ENCODE data around the gene RFPL3.
"Not testable (repeated sequence)": the region's sequence is repeated elsewhere in the genome, so short reads cannot be mapped to it uniquely, and the experiment has no call there.

The RFPL3 gene

DNA sequence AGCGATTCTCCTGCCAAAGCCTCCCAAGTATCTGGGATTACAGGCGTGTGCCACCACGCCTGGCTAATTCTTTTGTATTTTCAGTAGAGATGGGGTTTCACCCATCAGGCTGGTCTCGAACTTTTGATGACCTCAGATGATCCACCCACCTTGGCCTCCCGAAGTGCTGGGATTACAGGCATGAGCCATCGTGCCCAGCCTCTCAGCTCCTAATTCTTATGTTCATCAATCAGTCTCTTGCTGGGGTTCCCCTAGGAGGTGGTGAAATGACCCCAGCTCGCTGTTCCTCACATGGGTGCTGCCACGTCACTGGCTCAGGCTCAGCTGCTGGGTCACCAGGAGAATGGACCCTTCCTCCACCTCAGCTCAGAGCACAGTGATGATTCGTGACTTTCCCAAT lies at the start of gene RFPL3:
RFPL3 (plus strand) TSS at position 301 of the 400 bp plus-strand sequence. CDS start 205 bp downstream, outside the sequence.
- DNase-seq (ENCODE audit: extremely low read depth in 1 of 2, low read depth in 1 of 2), result not testable (repeated sequence)

DNA sequence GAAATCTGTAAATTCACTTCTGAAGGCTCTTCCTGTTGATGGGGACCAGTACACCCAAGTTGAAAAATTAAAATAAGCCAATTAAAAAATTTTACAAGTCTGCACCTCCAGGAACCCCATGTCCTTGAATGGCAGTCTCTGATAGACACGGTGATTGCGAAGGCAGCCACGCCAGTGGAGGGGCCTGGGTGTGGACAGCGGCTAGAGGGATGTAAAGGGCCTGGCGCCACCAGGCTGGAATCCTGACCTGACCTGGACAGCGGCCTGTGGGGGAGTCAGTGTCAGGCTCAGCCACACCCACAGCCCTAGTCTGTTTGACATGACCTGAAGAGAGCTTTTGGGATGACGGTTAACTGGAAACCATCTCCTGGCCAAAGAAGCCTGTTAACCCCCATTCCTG lies 49.5 kb upstream of the RFPL3 start:
- DNase-seq (ENCODE audit: extremely low read depth in 1 of 2, low read depth in 1 of 2), result no peak

DNA sequence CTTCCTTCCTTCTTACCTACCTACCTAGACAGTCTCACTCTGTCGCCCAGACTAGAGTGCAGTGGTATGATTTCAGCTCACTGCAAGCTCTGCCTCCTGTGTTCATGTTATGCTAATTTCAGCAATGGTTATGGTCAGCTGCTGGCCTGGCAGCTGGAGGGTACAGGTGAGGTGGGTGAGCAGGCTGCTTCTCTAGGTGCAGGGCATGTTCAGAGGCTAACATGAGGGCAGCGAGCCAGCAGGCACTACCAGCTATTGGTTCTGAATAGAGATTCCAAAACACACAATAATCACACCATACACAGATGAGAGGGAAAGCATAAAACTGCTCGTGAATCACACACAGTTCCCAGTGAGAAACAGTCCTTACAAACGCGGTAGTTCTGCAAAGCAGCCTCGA lies 48.7 kb upstream of the RFPL3 start:
- no peak for DNase-seq (ENCODE audit: extremely low read depth in 1 of 2, low read depth in 1 of 2)

DNA sequence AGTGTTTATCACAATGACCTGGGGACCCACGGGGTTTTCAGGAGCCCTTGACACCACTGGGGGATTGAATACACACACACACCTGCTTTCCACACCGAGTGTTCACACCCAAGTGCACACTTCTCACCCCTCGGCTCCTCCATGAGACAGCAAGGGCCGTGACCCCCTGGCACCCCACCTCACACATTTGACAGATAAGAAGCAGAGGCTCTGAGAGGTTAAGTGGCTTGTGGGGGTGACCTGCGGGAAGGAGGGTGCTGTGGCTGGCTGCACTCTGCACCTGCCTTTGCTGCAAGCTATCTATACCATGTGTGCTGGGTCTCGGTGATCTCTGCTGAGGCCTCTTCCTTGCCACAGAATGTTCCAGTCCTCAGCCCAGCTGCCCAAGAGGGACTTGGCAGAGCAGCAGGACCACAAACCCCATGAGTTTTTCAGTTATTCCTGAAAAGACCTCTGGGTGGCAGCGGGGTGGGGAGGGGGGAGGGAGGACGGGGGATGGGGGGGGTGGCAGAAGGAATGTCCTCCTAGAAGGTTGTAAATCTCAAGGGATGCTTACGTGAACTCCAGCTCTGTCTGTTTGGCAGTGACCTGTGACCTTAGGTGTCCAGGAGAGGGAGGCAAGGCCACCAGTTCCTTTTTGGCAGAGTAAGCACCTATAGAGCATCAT lies 47.9 kb upstream of the RFPL3 start:
- no peak for DNase-seq (ENCODE audit: extremely low read depth in 1 of 2, low read depth in 1 of 2)

DNA sequence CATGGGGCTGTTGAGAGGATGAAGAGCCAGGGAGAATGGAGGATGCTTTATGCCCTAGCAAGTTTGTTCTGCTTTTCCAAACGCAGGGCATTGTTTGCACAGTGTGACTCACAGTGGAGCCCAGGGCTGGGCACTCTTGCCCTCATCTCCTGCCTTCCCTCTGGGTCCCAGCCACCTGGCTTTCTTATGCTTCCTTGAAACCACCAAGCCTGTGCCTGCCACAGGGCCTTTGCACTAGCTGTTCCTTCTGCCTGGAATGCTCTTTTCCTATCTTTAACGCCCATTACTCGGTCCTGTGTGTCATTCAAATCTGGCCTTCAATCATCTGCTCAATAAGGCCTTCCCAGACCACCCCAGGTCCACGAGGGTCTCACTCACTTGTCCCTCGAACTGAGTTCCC lies 46.9 kb upstream of the RFPL3 start:
- DNase-seq (ENCODE audit: extremely low read depth in 1 of 2, low read depth in 1 of 2), result no peak

DNA sequence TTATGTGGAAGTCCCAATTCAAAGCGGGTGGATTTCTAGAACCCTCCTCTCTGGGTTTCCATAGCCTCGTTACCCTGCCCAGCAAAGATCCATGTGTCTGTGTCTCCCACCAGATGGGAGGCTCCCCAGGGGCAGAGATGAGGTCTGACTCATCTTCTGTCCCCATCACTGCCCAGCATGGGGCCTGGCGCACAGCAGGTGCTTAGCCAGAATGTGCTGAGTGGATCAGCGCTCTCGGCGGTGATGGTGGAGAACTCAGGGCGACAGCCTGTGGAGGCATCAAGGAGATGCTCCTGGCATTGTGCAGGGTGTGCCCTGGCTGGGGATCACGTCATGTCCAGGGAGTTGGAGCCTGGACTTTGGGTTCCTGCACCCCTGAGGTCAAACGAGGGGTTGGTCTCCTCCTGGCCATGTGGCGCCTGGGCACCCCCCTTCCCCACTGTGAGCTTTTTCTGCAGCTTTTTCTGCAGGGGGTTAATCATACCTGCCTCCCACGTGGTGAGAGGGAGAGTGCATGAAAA lies 46.1 kb upstream of the RFPL3 start:
- no peak for DNase-seq (ENCODE audit: extremely low read depth in 1 of 2, low read depth in 1 of 2)

DNA sequence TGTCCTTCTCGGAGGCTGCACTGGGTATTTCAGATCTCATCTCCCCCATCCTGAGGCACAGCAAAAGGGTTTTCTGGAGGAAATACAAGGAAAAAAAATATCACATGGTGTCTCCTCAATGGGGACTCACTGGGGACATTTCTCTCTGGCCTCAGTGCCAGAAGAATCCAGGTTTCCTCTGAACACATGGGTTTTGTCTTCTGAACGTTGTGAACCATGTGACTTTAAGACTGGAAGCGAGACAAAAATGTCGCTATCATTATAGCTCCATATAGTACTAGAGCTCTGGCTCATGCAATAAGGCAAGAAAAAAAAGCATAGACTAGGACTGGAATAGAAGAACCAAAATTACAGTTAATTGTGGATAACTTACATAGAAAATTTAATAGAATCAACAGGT lies 44.9 kb upstream of the RFPL3 start:
- no peak for DNase-seq (ENCODE audit: extremely low read depth in 1 of 2, low read depth in 1 of 2)

DNA sequence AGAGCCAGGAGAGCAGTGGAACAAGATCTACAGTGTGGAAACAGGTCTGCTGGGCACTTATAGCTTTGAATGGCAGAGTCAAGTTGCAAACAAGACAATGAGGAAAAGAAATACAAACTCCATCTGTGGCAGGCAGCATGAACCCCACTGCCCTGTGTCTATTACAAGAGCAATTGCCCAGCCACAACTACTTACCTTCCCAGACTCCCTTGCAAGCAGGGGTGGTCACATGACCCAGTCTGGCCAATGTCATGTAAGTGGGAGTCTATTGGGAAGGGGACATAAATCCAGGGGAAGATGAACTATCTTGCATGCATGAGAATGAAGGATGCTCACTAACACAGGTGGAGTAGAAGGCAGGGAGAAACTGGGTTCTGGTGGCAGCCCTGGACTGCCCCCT lies 44.1 kb upstream of the RFPL3 start:
- DNase-seq (ENCODE audit: extremely low read depth in 1 of 2, low read depth in 1 of 2), result no peak

DNA sequence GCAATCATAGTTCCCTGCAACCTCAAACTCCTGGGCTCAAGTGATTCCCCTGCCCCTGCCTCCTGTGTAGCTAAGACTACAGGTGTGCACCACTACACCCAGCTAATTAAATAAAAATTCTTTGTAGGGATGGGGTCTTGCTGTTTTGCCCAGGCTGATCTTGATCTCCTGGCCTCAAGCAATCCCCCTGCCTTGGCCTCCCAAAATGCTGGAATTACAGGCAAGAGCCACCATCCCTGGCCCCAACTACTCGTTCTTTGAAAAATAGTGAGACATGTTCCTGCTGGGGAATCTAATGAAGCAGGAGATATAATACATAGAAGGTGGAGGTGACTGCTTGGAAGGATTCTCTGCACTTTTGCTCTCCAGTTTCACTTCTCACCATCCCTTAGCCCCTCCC lies 40.1 kb upstream of the RFPL3 start:
- DNase-seq (ENCODE audit: extremely low read depth in 1 of 2, low read depth in 1 of 2), result no peak

DNA sequence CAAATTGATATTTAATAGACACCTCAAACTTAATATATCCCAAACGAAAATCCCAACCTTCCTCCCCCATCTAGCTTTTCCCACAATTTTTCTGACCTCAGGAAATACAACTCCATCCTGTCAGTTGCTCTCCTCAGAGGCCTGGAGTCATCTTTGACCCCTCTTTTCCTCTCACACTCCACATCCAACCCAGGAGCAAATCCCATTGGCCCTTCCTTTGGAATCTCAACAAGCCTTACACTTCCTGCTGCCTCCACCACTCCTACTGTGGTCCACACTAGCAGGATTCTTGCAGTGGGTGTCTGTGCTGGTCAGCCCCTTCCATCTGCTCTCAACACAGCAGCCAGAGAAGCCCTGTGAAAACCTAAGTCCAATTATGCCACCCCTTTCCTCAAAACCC lies 39.3 kb upstream of the RFPL3 start:
- no peak for DNase-seq (ENCODE audit: extremely low read depth in 1 of 2, low read depth in 1 of 2)

DNA sequence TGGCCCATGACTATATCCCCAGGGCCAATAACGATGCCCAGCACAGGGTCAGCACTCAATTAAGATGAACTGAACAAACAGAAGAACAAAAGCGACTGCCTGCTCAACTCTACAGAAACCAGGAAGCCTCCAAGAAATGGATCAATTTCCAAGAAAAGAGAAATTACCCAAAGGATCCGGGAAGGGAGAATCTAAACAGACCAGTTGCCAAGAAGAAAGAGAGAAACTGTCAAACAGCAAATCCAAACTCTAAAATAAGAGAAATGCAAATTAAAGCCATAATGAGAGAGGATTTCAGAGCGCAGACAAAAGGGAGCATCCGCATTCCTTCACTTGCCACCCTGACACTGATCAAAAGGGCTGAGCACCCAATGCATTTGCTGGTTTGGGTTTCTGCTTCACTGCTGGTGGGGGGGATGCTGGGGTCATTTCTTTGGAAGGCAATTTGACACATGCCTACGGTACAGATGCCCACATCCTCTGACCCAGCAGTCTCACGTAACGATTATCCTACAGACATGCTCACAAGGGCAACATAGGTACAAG lies 37.7 kb upstream of the RFPL3 start:
- no peak for DNase-seq (ENCODE audit: extremely low read depth in 1 of 2, low read depth in 1 of 2)

DNA sequence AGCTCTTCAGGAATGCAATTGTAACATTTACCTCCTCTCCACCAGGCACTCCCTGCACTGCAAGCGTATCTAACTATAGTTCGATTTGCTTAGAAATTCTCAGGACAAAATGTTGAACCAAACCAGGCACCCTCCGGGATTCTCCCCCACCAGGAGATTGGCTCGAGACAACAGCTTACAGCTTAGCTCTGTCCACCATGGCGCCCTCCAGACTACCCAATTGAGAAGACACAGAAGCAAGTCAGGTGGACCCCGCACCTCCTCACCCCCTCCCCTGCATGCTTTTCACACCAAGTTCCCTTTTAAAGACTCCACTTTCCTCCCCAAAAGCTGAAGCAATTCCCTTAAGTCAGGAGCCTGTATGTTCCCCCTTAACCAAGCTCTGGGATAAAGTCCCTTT lies 34.7 kb upstream of the RFPL3 start:
- no peak for DNase-seq (ENCODE audit: extremely low read depth in 1 of 2, low read depth in 1 of 2)

DNA sequence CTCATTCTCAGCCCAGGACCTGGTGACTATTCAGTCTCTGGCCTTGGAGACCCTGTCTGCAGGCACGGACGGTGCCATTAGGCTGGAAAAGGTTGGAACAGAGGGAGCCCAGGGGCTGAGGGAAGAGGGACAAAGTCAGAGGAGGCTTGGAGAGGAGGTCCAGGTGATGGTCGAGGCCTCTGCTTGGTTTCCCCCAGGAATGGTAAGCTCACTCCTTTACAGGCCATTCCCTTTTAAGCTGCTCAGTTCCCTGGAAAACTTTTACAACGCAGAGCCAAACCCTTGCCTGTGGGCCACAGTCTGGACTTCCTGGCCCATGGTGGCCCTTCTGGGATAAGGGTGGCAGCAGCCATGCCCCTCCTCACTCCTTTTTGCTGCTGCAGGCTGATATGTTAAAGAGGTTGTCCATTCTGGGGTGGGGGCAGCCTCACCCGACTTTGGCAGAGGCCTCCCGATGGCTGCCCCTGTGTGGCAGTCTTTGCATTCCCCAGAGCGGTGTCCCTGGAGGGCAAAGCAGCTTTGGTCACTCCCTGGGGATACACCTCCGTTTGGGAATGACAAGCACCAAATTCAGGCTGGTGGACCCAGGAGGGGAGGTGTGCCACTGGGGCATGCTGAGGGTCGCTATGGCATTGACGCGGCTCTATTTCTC lies 34.0 kb upstream of the RFPL3 start:
- DNase-seq (ENCODE audit: extremely low read depth in 1 of 2, low read depth in 1 of 2), result no peak

DNA sequence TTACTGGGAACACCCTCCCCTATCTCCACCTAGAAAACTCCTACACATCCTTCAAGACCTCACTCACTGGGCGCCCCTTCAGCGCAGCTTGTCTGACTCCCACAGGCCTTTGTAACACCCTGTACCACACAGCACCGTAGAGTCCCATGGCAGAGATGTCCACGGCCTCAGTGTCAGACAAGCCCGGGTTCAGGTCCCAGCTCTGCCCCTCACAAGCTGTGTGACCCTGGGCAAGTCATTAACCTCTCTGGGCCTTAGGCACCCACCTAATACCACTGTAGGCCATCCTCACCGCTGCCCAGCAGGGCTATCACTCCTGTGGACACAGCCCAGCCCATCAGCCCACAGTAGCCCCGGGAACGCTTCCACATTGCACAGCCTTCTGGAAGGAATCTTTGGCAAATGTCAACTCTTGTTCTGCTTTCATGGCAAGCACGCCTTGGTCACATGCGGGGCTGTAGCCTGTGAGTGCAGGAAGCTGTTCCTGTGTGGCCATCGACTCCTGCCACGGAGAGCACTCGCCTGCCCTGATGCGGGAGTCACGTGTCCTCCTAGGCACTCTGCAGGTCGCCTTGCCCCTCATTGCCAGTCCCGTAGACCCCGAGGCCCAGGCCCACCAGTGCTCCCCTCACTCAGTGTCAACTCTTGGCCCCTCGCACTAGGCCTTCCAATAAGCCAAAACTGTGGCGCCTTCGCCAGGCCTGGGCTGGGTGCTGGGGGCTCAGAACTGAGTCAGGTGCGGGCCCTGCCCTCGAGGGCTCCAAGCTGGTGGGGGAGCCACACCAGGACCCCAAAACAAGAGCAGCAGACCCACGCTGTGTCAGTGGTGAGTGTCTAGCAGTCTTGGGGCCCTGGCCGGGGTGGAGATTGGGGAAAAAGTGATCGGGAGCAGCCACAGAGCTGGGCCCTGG lies 32.9 kb upstream of the RFPL3 start:
- DNase-seq (ENCODE audit: extremely low read depth in 1 of 2, low read depth in 1 of 2), result no peak

DNA sequence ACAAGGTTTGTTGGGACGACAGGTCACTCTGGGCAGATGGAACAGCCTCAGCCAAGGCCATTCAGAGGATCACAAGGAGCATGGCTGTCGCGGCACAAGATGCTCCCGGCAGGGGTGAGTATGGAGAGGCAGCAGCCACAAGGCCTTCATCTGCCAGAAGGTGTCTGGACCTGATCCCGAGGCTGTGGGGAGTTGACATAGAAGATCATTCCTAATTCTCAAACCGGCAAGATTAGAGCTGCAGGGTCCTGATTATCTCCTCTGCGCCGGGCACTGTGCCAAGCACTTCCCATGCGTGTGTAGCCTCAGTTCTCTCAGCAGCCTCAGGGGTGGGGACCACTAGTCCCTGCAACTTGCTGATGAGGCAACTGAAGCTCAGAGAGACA lies 32.3 kb upstream of the RFPL3 start:
- no peak for DNase-seq (ENCODE audit: extremely low read depth in 1 of 2, low read depth in 1 of 2)

DNA sequence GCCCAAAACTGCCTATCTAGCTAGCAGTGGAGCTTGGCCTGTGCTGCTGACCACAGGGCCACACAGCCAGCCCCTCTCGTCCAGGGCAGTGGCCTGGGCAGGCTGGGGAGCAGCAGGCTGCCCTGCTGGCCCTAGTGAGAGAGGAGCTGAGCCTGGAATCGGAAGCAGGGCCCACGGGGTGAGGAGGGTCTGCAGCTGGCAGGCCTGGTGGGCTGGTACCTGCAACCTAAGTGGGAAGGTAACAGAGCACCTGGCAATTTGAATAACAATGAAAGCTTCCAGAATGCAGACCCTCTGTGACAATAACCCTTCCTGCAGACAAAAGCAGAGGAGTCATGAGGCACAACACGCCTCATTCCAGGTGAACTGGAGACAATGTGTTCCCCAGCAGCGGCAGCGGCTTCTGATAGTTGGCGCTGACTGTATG lies 31.8 kb upstream of the RFPL3 start:
- DNase-seq (ENCODE audit: extremely low read depth in 1 of 2, low read depth in 1 of 2), result no peak

DNA sequence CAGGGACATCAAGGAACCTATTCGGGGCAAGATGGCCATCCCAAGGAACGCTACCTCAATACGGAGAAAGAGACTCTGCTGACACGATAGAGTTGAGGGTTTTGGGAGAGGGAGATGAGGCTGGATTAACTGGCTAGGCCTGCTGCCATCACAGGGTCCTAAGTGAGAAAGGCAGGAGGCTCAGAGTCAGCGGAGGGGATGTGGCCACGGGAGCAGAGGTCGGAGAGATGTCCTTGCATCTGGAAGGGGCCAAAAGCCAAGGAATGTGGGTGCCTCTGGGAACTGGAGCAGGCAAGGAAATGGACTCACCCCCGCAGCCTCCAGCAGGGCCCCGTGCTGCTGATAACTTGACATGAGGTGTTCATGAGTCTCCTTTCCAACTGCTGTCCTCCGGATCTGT lies 31.0 kb upstream of the RFPL3 start:
- DNase-seq (ENCODE audit: extremely low read depth in 1 of 2, low read depth in 1 of 2), result no peak

DNA sequence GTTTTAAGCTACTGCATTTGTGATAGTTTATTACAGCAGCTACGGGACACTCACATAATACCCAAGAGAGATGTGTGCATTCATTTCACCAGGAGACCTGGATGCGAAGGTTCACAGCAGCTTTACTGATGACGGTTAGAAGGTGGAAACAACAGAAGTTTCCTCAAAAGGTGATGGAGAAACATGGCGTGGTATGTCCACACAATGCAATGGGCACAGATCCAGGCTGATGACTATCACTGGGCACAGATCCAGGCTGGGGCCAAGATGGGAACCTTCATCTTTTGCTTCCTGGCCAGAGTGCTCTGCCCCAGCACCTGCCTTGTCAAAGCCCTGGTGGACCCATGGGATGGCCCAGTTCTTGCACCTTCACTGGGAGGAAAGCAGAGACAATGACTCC lies 30.6 kb upstream of the RFPL3 start:
- no peak for DNase-seq (ENCODE audit: extremely low read depth in 1 of 2, low read depth in 1 of 2)

DNA sequence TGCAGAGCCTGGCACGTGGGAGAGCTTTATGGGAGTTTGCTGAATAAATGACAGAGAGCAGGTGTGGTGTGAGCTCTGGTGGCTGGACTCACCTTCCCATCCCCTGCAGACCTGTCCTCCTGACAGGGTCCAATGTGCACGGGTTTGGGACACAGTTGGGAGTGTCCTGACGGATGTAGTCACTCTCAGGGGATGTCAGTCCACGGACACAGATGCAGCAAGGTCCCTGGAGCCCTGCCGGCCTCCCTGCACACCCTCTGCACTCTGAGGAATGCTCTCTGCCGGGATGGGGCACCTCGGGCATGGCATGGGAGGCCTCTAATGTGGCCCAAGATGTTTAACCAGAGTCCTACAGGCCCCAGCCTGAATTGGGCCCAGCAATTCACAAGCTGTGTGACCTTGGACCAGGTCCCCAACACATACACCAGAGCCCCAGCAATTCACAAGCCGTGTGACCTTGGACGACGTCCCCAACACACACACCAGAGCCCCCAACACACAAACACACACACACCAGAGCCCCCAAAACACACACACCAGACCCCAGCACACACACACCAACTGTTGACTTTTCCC lies 30.0 kb upstream of the RFPL3 start:
- no peak for DNase-seq (ENCODE audit: extremely low read depth in 1 of 2, low read depth in 1 of 2)

DNA sequence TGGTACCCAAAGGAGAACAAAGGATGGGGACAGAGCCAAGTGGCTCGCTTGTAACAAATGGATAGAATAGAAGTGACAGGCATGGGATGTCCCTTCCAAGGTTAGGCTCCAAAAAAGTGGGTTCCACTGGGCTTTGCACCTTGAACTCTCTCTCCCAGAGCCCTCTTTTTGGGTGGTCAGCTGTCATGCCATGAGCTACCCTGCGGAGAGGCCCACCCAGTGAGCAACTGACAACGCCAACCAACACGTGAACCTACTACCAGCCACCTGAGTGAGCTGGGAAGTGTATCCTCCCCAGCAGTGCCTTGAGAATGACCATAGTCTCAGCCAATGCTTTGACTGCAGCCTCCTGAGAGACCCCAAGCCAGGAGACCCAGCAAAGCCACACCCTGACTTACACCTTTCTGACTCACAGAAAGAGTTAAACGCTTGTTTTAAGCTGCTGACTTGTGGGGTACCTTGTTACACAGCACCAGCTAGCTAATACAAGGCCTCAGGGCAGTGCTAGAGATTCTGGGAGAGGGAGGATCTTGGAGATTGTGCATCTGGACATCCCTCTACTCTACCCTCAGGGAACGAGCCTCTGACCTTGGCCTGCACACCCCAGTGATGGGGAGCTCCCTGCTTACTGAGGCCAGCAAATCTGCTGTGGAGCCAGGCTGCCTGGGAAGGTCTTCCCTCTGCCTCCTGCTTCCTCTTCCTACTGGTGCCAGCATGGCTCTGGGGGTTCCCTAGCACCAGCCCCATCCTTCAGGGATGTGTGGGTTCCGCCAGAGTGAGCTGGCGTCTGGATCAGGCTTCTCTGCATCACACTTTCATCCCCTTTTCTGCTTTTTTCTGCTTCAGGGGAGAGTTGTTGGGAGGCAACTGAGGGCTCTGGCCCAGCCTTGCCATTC lies 29.1 kb upstream of the RFPL3 start:
- DNase-seq (ENCODE audit: extremely low read depth in 1 of 2, low read depth in 1 of 2), result no peak
